A549 (cell line): Measurements from ENCODE around the gene DYNC2I2. TPM values are rescaled to one million over a fixed set of nuclear protein-coding genes. Genes with fewer than 3 reads are reported as not detected.

Experiments
- ATAC-seq, 2 experiments: fragments of 200-7000 bp in 1 of 2; fragments of >200 bp in 1 of 2; cut with Nextera tagmentation in 1 of 2; cut with Tn5 transposase in 1 of 2; 3 replicates each; pipeline versions ENCODE4 v1.8.0 to v1.9.1; 2018 to 2020; ENCODE audit warnings: mild to moderate bottlenecking in 1 of 2, moderate library complexity in 1 of 2
- CTCF ChIA-PET: fragments of 300-600 bp; sonication (Branson Sonifier 250); formaldehyde crosslinking; extraction: SDS; loops from one replicate; lab custom pipeline; 2021; ENCODE audit warnings: antibody characterized with exemption, inconsistent platforms; lab: Yijun Ruan, JAX
- POLR2A ChIA-PET: fragments of 350-600 bp; formaldehyde crosslinking; extraction: SDS; loops from one replicate; lab custom pipeline; 2021; ENCODE audit warnings: antibody characterized with exemption, inconsistent platforms; lab: Yijun Ruan, JAX
- DNase-seq, 2 experiments: peaks; one replicate each; pipeline versions ENCODE4 v3.0.0 to v3.0.0-alpha.2; 2011 to 2016; ENCODE audit warnings: low read depth in 1 of 2, low spot score in 1 of 2
- FAIRE-seq: peaks from 2 replicates; lab custom pipeline; 2011; peaks lifted over from hg19 to GRCh38; lab: Jason Lieb, UNC
- H3K27ac ChIP-seq, 2 experiments: fragments of >200 bp; sonication (Bioruptor Twin); formaldehyde crosslinking; 3 replicates each; pipeline ENCODE4 v1.5.1; 2016 to 2017
- H3K4me1 ChIP-seq: fragments of >200 bp; sonication (Bioruptor Twin); formaldehyde crosslinking; 3 replicates; pipeline ENCODE4 v1.6.1; 2016
- H3K4me2 ChIP-seq: fragments of >200 bp; sonication (Bioruptor Twin); formaldehyde crosslinking; 3 replicates; pipeline ENCODE4 v1.6.1; 2016
- H3K4me3 ChIP-seq: fragments of >200 bp; sonication (Bioruptor Twin); formaldehyde crosslinking; 3 replicates; pipeline ENCODE4 v1.5.1; 2016
- H3K9me3 ChIP-seq: fragments of >200 bp; sonication (Bioruptor Twin); formaldehyde crosslinking; 3 replicates; pipeline ENCODE4 v1.6.1; 2016
- BCL3 ChIP-seq: fragments of >200 bp; sonication (Bioruptor Twin); formaldehyde crosslinking; IDR thresholded peaks from 3 replicates; pipeline ENCODE4 v1.6.1; 2016
- CBX2 ChIP-seq: fragments of 200-600 bp; sonication (generic); IDR thresholded peaks from 2 replicates; pipeline ENCODE4 v1.6.1; 2016; ENCODE audit warnings: low read depth, mild to moderate bottlenecking, borderline replicate concordance
- CHD2 ChIP-seq: fragments of 150-350 bp; IDR thresholded peaks from 2 replicates; pipeline ENCODE4 v1.6.1; 2014; ENCODE audit warnings: low read length; ENCODE audit not compliant: partially characterized antibody
- E2F6 ChIP-seq: IDR thresholded peaks from 2 replicates; pipeline ENCODE4 v1.6.1; 2012; ENCODE audit warnings: low read depth, borderline replicate concordance
- FOSB ChIP-seq: fragments of 250-450 bp; sonication (Bioruptor Pico); IDR thresholded peaks from 2 replicates; pipeline ENCODE4 v1.5.0; 2020; ENCODE audit warnings: mild to moderate bottlenecking, moderate library complexity
- HEYL ChIP-seq: fragments of 250-450 bp; sonication (Bioruptor Pico); IDR thresholded peaks from 2 replicates; pipeline ENCODE4 v1.8.0; 2021; ENCODE audit warnings: mild to moderate bottlenecking, moderate library complexity
- HOXB13 ChIP-seq: fragments of 250-450 bp; sonication (Bioruptor Pico); IDR thresholded peaks from 2 replicates; pipeline ENCODE4 v1.5.0; 2020; ENCODE audit warnings: low read depth, mild to moderate bottlenecking, moderate library complexity
- HOXB5 ChIP-seq: fragments of 250-450 bp; sonication (Bioruptor Pico); IDR thresholded peaks from 2 replicates; pipeline ENCODE4 v1.5.0; 2020; ENCODE audit warnings: mild to moderate bottlenecking, moderate library complexity
- JUN ChIP-seq, 2 experiments: fragments of >200 bp; sonication (Bioruptor Twin); formaldehyde crosslinking; IDR thresholded peaks; 2 replicates in 1 of 2; 3 replicates in 1 of 2; pipeline ENCODE4 v1.6.1; 2016 to 2017
- JUNB ChIP-seq: fragments of >200 bp; sonication (Bioruptor Twin); formaldehyde crosslinking; IDR thresholded peaks from 2 replicates; pipeline ENCODE4 v1.6.1; 2016
- KDM1A ChIP-seq: fragments of 200-600 bp; sonication (generic); IDR thresholded peaks from 2 replicates; pipeline ENCODE4 v1.6.1; 2016; ENCODE audit warnings: low read depth, mild to moderate bottlenecking
- MAFK ChIP-seq: fragments of 450-650 bp; IDR thresholded peaks from 2 replicates; pipeline ENCODE4 v1.6.1; 2014; ENCODE audit not compliant: partially characterized antibody
- MYC ChIP-seq: IDR thresholded peaks from 2 replicates; pipeline ENCODE4 v1.6.1; 2012; ENCODE audit warnings: mild to moderate bottlenecking, inconsistent platforms, low read length, improper control_type of control experiment, borderline replicate concordance
- PBX3 ChIP-seq: IDR thresholded peaks from 2 replicates; pipeline ENCODE4 v1.6.1; 2012
- PHF8 ChIP-seq: fragments of 200-600 bp; sonication (generic); IDR thresholded peaks from 2 replicates; pipeline ENCODE4 v1.6.1; 2016; ENCODE audit warnings: low read depth, mild to moderate bottlenecking, antibody characterized with exemption, moderate library complexity, borderline replicate concordance
- POLR2A ChIP-seq: IDR thresholded peaks from 2 replicates; pipeline ENCODE4 v1.6.1; 2012; ENCODE audit warnings: mild to moderate bottlenecking, low read length
- RARB ChIP-seq: fragments of 250-450 bp; sonication (Bioruptor Pico); IDR thresholded peaks from 2 replicates; pipeline ENCODE4 v1.8.0; 2021; ENCODE audit warnings: mild to moderate bottlenecking, moderate library complexity
- RCOR1 ChIP-seq: fragments of 150-350 bp; IDR thresholded peaks from 2 replicates; pipeline ENCODE4 v1.6.1; 2014; ENCODE audit warnings: antibody characterized with exemption, low read length, low read depth
- SMC3 ChIP-seq: fragments of >200 bp; sonication (Bioruptor Twin); formaldehyde crosslinking; IDR thresholded peaks from 3 replicates; pipeline ENCODE4 v1.6.1; 2018; ENCODE audit warnings: inconsistent platforms
- TFCP2L1 ChIP-seq: fragments of 250-450 bp; sonication (Bioruptor Pico); IDR thresholded peaks from 2 replicates; pipeline ENCODE4 v1.5.0; 2021; ENCODE audit warnings: mild to moderate bottlenecking
- TP53 ChIP-seq: fragments of 250-450 bp; sonication (Bioruptor Pico); IDR thresholded peaks from 2 replicates; pipeline ENCODE4 v1.5.0; 2021; ENCODE audit warnings: mild to moderate bottlenecking, moderate library complexity
- USF2 ChIP-seq: fragments of 450-650 bp; IDR thresholded peaks from 2 replicates; pipeline ENCODE4 v1.6.1; 2014; ENCODE audit warnings: antibody characterized with exemption
- ZNF302 ChIP-seq: fragments of 250-450 bp; sonication (Bioruptor Pico); IDR thresholded peaks from 2 replicates; pipeline ENCODE4 v1.9.0; 2021; ENCODE audit warnings: inconsistent platforms, mild to moderate bottlenecking, moderate library complexity
- WGBS: methylation state at CpG from one replicate; pipeline ENCODE4 v1.1.6; 2017; ENCODE audit errors: missing lambda C conversion rate; 5-methylcytosine and 5-hydroxymethylcytosine counted together
- polyA plus RNA-seq, 4 experiments: library from polyadenylated mRNA; depleted of rRNA in 3 of 4; stranded (reverse); fragments of >200 nt; fragmentation: RNase III in 1 of 4; extraction: RNeasy Plus Mini Kit Qiagen cat#74134 plus additional on column Dnase treatment in 1 of 4; gene quantifications; 2 replicates in 3 of 4; 3 replicates in 1 of 4; pipeline ENCODE4 v1.2.3, GENCODE V29; 2011 to 2017
- TF ChIP-seq, protein P1 (sequence below): fragments of >200 bp; sonication (Bioruptor Twin); formaldehyde crosslinking; IDR thresholded peaks from 2 replicates; pipeline ENCODE4 v1.6.1; 2016
- TF ChIP-seq, protein P2 (sequence below): fragments of 250-450 bp; sonication (Bioruptor Pico); IDR thresholded peaks from 2 replicates; pipeline ENCODE4 v1.5.0; 2021; ENCODE audit warnings: mild to moderate bottlenecking, moderate library complexity, borderline replicate concordance

Gene DYNC2I2
- polyA plus RNA-seq, 2 of the 4 experiments (the other 2 are of a cell fraction): 57.3 to 117 TPM

GRCh38 chr9:128629852-128630545 lies 26.6 kb downstream of the DYNC2I2 start:
- POLR2A ChIA-PET: no interaction called here
- no peak overlapping the region for H3K4me3 ChIP-seq

GRCh38 chr9:128629136-128629535 lies 27.5 kb downstream of the DYNC2I2 start:
- CTCF ChIA-PET: interaction anchor here (1.0 kb wide), 2 partner anchors 25 to 32 kb away, joined by 3 read pairs; no protein-coding TSS in a partner anchor
- POLR2A ChIA-PET: no interaction called here
- Histone ChIP-seq H3K9me3 (no peaks in the 10 kb centered on the region), H3K4me3 (no peak overlapping the region), H3K4me1 (peaks cover 36% of the 10 kb centered on the region), H3K27ac (peak overlapping the region in 1 of 2 experiments; percentile 74; a peak in 4 of 6 replicates), H3K4me2 (no peak overlapping the region)
- DNase-seq (no peak), FAIRE-seq (no peak), ATAC-seq (no peak)
- 90% methylated on average over 10 of the region's 10 CpGs for WGBS
- TF ChIP-seq HOXB5 (CRISPR knock-in tag): no peak
- TF ChIP-seq, protein P1, sequence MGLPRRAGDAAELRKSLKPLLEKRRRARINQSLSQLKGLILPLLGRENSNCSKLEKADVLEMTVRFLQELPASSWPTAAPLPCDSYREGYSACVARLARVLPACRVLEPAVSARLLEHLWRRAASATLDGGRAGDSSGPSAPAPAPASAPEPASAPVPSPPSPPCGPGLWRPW: no peak
- no peak for TF ChIP-seq FOSB (CRISPR knock-in tag)
- no peak for TF ChIP-seq JUNB
- TF ChIP-seq HOXB13 (CRISPR knock-in tag): no peak
- no peak for TF ChIP-seq RCOR1
- TF ChIP-seq JUN (IDR thresholded peaks at IDR 0.05): no peak
- TF ChIP-seq HEYL (CRISPR knock-in tag): no peak
- TF ChIP-seq CHD2: no peak
- TF ChIP-seq, protein P2, sequence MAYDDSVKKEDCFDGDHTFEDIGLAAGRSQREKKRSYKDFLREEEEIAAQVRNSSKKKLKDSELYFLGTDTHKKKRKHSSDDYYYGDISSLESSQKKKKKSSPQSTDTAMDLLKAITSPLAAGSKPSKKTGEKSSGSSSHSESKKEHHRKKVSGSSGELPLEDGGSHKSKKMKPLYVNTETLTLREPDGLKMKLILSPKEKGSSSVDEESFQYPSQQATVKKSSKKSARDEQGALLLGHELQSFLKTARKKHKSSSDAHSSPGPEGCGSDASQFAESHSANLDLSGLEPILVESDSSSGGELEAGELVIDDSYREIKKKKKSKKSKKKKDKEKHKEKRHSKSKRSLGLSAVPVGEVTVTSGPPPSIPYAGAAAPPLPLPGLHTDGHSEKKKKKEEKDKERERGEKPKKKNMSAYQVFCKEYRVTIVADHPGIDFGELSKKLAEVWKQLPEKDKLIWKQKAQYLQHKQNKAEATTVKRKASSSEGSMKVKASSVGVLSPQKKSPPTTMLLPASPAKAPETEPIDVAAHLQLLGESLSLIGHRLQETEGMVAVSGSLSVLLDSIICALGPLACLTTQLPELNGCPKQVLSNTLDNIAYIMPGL: no peak
- TF ChIP-seq MAFK: no peak
- TF ChIP-seq SMC3: no peak
- TF ChIP-seq ZNF302 (CRISPR knock-in tag): no peak
- TF ChIP-seq E2F6: no peak
- no peak for TF ChIP-seq PBX3
- no peak for TF ChIP-seq BCL3
- TF ChIP-seq PHF8: no peak
- no peak for TF ChIP-seq CBX2
- no peak for TF ChIP-seq MYC
- TF ChIP-seq TP53 (CRISPR knock-in tag): no peak

More at GRCh38 chr9:128629852-128630545, 26.6 kb downstream of the DYNC2I2 start:
- peaks cover 45% of the 10 kb centered on the region for H3K4me1 ChIP-seq
- ATAC-seq: peak; percentile 5 to 9; a peak in 4 of 6 replicates
- peak overlapping the region in 1 of 2 experiments; percentile 74; a peak in 4 of 6 replicates for H3K27ac ChIP-seq
- CTCF ChIA-PET: interaction anchor here (1.0 to 1.7 kb wide), 2 partner anchors 31 to 72 kb away, joined by 3 read pairs; no protein-coding TSS in a partner anchor
- no peaks in the 10 kb centered on the region for H3K9me3 ChIP-seq
- WGBS: 62% methylated on average over 9 of the region's 9 CpGs
- TF ChIP-seq PHF8 (no peak), CBX2 (no peak), POLR2A (no peak), KDM1A (no peak), RARB (CRISPR knock-in tag) (no peak), TFCP2L1 (CRISPR knock-in tag) (no peak), USF2 (no peak)
- FAIRE-seq: no peak
- DNase-seq: no peak
- 0 out of 3 replicates have a peak overlapping the region, but pooled peaks have one; percentile 3 for H3K4me2 ChIP-seq
